Right kidney (tissue), 1 donor: ENCODE results near the gene B3GAT1.

Experiments
- DNase-seq: peaks from one replicate; pipeline ENCODE4 v3.0.0-alpha.2; 2016

The B3GAT1 gene

GRCh38 chr11:134410766-134411165, 1.3 kb downstream of the B3GAT1 start:
- DNase-seq: no peak

GRCh38 chr11:134409552-134410429, 2.3 kb downstream of the B3GAT1 start:
- DNase-seq: no peak

- no peak for DNase-seq
Measured at GRCh38 chr11:134407923-134408322, 4.1 kb downstream of the B3GAT1 start.

GRCh38 chr11:134407321-134407828, 4.7 kb downstream of the B3GAT1 start:
- DNase-seq: no peak

DNA sequence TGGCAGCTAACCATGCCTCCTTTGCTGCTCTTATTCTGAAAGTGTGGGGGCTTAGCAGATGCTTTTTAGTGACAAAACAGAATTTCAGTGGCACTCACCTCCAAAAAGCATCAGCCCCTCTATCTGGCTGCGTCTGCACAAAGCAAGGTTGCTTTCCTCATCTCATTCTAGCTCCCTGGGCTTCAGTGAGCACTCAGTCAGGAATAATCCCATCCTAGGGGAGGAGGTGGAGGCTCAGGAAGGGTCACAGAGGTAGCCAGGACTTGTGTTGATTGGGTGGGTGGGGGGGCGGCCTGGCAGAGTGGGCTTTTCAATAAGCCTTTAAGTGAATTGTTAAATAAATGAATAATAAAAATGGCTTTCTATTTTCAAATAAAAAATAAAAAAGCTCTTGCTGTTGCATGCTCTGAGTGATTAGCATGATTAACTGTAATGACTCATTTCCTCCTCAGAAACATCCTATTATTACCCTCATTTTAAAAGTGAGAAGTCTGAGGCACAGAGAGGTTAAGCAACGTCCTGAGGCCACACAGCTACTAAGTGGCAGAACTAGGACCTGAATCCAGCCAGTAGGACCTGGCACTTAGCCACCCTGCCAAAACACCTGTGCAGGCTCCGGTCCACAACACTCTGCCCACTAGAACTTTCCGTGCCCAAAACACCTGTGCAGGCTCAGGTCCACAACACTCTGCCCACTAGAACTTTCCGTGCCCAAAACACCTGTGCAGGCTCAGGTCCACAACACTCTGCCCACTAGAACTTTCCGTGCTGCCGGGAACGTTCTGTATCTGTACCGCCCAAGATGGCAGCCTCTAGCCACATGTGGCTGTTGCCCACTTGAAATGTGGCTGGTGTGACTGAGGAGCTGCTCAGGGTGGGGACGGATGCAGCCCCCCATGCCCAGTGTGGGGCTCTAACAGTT, 5.5 kb downstream of the B3GAT1 start:
- no peak for DNase-seq

GRCh38 chr11:134405841-134406240, 6.2 kb downstream of the B3GAT1 start:
- no peak for DNase-seq

- no peak for DNase-seq
Measured at GRCh38 chr11:134405436-134405835, 6.6 kb downstream of the B3GAT1 start.

GRCh38 chr11:134404575-134405341, 7.3 kb downstream of the B3GAT1 start:
- no peak for DNase-seq

DNA sequence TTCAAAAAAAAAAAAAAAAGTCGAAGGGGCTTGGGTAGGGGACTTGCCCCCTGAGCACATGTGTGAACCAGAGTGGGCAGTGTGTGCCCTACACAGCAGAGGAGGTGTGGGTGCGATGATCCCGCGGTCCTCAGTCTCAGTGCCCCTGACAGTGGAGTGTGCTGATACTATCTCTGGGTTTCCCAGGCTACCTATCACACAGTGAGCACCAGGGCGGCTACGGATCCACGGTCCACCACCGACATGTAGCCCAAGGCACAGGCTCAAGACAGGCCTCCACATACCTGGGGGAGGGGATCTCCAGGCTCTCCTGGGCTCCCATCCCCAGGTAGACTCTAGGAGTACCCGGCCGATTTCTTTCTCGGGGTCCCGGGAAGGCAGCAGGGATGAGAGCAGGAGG, 9.1 kb downstream of the B3GAT1 start:
- no peak for DNase-seq

GRCh38 chr11:134401825-134402809, 9.9 kb downstream of the B3GAT1 start:
- DNase-seq: no peak

DNA sequence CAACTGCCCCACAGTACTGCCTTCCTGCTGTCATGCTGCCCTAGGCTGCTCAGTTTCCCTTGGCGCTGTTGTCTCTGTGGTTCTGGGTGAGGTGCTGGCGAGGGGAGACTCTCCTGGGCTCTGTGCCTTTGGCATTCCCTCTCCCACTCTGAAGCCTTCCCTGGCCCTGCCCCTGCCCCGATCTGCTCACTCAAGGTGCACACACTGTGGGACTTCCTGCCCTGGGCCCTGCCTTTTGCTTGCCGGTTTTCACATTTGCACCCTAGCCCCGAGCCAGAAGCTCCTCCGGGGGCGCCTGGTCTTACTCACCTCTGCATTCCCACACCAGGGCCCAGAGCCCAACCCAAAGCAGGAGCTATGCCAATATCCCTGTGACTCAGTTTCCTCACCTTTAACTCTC, 12.0 kb downstream of the B3GAT1 start:
- DNase-seq: no peak

DNA sequence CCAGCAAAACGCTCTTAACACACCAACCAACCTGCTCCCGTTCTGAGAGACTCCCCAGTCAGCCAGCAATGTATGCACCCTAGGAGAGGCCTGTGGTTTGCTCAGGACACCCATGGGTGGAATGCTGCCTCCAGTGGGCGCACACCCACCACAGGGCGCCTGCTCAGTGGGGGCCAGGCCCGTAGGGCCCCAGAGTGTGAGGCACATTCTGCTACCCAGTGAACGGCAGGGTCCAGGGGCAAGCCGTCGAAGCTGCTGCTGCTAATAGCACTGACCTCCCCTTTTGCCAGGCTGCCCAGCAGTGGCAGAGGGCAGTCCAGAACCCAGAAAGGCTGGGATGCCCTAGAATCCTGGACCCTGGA, 12.8 kb downstream of the B3GAT1 start:
- DNase-seq: no peak

DNA sequence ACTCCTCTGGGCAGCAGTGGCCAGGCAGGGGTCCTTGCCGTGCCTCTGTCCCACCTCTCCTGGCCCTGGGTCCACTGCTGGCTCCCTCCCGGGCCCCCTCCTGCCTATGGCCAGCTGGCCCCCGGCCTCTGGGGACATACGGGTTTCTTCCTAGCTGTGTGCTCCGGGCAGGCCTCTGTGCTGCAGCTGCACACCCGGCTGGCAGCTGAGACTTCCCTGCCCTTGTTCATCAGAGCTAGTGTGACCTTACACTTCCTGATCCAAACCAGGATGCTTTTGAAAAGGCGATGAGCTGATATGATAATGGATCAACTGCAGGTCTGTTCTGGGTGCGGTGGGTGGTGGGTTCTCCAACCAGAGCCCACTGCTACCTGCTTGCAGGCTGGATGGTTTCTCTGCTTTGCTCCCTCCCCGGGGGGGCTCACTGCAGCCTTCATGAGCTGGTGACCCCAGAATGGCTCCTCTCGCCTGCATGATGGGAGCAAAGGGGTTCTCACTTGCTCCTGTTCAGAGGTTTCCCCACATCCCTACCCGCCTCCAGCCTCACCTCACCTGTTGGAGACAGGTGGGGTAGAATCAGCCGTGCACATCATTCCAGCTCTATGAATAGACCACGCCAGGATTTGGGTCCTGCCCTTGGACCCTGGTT, 13.3 kb downstream of the B3GAT1 start:
- no peak for DNase-seq

DNA sequence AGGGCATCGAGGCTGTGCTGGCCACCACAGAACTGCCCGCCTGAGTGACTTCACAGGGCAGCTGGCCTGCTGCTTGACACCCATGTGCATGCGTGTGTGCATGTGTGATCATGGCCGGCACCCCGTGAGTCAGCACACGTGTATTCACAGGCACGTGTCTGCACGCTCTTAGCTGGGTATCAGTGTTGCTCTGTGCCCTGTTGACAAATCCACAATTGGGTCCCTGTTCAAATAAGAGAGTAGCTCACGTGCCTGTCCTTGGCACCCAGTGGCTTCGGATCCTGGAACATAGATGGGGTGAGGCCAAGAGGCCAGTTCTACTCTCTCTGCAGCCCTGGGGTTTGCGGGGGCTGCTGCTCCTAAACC, 14.0 kb downstream of the B3GAT1 start:
- DNase-seq: no peak

DNA sequence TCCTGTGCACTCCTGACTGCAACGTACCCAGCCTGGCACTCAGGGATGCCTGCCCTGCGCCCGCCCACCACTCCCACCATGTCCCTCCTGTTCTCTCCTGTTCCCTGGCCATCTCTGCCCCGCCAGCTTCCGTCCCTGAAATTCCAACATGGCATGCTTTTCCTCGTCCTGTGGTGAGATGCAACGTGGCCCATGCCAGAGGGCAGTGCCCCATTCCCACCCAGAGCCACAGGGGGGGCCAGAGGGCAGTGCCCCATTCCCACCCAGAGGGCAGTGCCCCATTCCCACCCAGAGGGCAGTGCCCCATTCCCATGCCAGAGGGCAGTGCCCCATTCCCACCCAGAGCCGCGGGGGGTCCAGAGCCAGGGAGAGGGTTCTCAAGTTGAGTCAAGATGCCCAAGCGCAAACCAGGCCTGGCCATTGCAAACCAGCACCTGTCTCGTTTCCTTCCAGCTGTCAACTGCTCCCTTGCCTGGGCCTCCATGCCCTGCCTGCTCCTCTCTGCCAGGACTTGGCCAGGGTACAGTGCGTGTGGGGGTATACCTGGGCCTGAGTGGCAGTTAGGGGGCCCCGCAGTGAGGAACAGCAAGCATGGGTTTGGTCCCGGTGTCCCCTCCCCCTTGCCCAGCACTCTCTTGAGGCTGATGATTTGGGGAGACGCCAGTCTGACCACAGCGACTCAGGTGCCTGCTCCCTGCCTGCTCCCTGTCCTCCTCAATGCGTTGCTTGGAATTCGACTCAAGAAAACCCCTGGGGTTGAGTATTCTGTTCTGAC, 14.6 kb downstream of the B3GAT1 start:
- DNase-seq: no peak

GRCh38 chr11:134395002-134395401, 17.0 kb downstream of the B3GAT1 start:
- no peak for DNase-seq

DNA sequence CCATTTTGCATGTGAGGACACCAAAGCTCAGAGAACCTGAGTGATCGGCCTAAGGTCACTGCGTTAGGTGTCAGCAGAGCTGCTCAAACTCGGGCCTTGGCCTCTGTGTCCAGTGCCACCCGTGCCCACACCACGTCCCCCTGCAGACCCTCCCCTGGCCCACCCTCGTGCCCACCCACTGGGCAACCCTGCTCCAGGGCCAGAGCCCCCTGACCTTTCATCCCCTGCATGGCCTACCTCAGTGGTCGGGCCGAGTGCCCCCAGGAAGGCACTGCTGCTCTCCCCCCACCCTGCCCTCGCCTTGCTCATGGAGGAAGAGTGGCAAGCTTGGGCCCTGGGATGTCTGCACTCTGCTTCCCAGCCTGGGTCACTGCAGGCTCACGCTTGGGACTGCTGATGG, 17.7 kb downstream of the B3GAT1 start:
- no peak for DNase-seq

DNA sequence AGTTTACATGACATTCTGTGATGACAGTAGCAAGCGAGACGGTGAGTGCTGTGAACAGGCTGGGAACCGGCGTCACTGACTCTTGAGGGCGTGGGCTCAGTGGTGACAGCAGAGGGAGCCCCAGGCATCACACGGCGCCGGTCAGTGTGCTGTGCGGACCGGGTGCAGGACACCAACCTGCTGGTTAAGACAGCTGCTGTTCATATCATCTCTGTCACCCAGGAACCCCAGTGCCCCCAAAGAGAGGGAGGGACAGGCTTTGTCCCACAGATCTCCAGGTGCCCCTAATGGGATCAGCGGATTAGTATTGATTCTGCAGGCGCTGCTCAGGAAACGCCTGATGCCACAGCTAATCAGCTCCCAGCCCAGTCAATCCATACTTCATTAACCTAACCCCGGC, 18.4 kb downstream of the B3GAT1 start:
- DNase-seq: no peak

DNA sequence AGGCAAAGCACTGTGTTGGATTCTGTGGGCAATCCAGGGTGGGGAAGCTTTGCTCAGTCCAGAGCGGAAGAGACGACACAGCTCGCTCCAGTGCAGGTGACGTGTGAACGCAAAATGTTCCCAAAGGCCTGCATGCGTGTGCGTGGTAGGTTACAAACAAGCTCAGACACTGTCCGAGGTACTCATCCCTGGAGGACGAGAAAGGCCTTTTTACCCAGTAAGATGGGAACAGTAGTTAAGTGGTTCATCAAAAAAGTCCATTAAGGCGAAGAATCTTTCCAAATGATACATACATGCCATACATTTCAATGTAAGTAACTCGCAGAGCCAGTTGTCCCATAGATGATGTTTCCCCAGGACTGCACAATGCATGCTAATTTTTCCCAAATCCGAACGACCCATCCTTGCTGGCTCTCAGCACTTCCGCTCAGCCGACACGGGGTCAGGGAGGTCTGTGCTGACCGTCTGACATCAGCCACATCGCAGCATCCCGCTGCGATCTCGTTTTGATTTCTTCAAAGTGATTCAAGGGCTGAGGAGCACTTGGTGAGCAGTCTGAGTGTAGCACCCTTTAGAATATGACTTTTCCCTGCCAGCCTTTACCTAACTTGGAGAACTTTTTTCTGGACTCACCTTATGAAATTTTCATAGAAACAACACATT, 19.0 kb downstream of the B3GAT1 start:
- no peak for DNase-seq
